ENCODE data around the gene PTF1A. TPM values are rescaled to one million over a fixed set of nuclear protein-coding genes. Genes with fewer than 3 reads are reported as not detected.

Gene PTF1A
- total and polyA plus RNA-seq, 10 of the 15 experiments (the other 5 are each of a cell fraction or from before 2014, with no cell fraction given) = not detected

- no peaks in the 10 kb centered on the region for H3K9me3 ChIP-seq (replicated peaks; ENCODE audit: control insufficient read depth, insufficient read depth, low read length)
- 8% methylated on average over 12 of the region's 12 CpGs for WGBS (ENCODE audit: insufficient coverage, insufficient replicate concordance, low lambda C conversion rate, missing lambda C conversion rate)
- POLR2A ChIA-PET = no interaction called here
- H3K4me3 ChIP-seq = no peak overlapping the region
- CTCF ChIA-PET = no interaction called here
- no peak overlapping the region for H3K9ac ChIP-seq (ENCODE audit: control insufficient read depth, insufficient read depth, low read length)
- H3K27me3 ChIP-seq (replicated peaks in 1 of 2; ENCODE audit: control insufficient read depth in 2 of 2, insufficient read depth in 2 of 2, low read length in 1 of 2) = peaks cover 3 to 4% of the 10 kb centered on the region in 2 experiments; a peak in 3 of 4 replicates
- ATAC-seq = no peak
- no peak for DNase-seq (ENCODE audit: low read depth, low spot score)
- FAIRE-seq = no peak
- no peaks in the 10 kb centered on the region for H3K4me1 ChIP-seq (ENCODE audit: control insufficient read depth, insufficient read depth, low read length)
- SMC1A ChIA-PET (ENCODE audit: uncharacterized antibody, unreplicated experiment) = no interaction called here
- H3K36me3 ChIP-seq (ENCODE audit: control insufficient read depth in 2 of 2, insufficient read depth in 2 of 2, low read length in 1 of 2) = no peaks in the 10 kb centered on the region
- TF ChIP-seq CHD1 (IDR thresholded peaks at IDR 0.05; ENCODE audit: low read depth, low read length) = no peak
- no peak for TF ChIP-seq IKZF2 (IDR thresholded peaks at IDR 0.05)
- no peak overlapping the region for H3K4me2 ChIP-seq (ENCODE audit: control insufficient read depth, insufficient read depth)
- intact Hi-C loops (cut with micrococcal nuclease; ENCODE audit: unreplicated experiment) = no loop called here
- BruUV-seq (replicated peaks) = no TSS peak
- RAD21 ChIA-PET (ENCODE audit: unreplicated experiment) = interaction anchor here (0.6 kb wide), 1 partner anchor 519 kb away, joined by 3 read pairs; no protein-coding TSS in a partner anchor
- in situ Hi-C loops (cut with MboI) = no loop called here
- H2AFZ ChIP-seq (ENCODE audit: control insufficient read depth, low read depth, low read length) = no peak overlapping the region
- no peaks in the 10 kb centered on the region for H3K79me2 ChIP-seq (ENCODE audit: control insufficient read depth, insufficient read depth, low read length)
- no peaks in the 10 kb centered on the region for H4K20me1 ChIP-seq (ENCODE audit: control insufficient read depth, insufficient read depth)
- no peak overlapping the region for H3K27ac ChIP-seq (ENCODE audit: control insufficient read depth, insufficient read depth)
Observed at GRCh38 chr10:23200586-23200985, 8.5 kb downstream of the PTF1A start.

- ChIA-PET SMC1A (ENCODE audit: uncharacterized antibody, unreplicated experiment) (no interaction called here), POLR2A (no interaction called here), RAD21 (ENCODE audit: unreplicated experiment) (no interaction called here), CTCF (no interaction called here)
- no peak overlapping the region for H3K9ac ChIP-seq (ENCODE audit: control insufficient read depth, insufficient read depth, low read length)
- in situ Hi-C loops (cut with MboI) = no loop called here
- H3K9me3 ChIP-seq (replicated peaks; ENCODE audit: control insufficient read depth, insufficient read depth, low read length) = no peaks in the 10 kb centered on the region
- no peaks in the 10 kb centered on the region for H4K20me1 ChIP-seq (ENCODE audit: control insufficient read depth, insufficient read depth)
- no peak overlapping the region for H3K4me2 ChIP-seq (ENCODE audit: control insufficient read depth, insufficient read depth)
- ATAC-seq = no peak
- peaks cover 3 to 4% of the 10 kb centered on the region in 2 experiments; a peak in 3 of 4 replicates for H3K27me3 ChIP-seq (replicated peaks in 1 of 2; ENCODE audit: control insufficient read depth in 2 of 2, insufficient read depth in 2 of 2, low read length in 1 of 2)
- intact Hi-C loops (cut with micrococcal nuclease; ENCODE audit: unreplicated experiment) = no loop called here
- 5% methylated on average over 11 of the region's 11 CpGs for WGBS (ENCODE audit: insufficient coverage, insufficient replicate concordance, low lambda C conversion rate, missing lambda C conversion rate)
- no peak overlapping the region for H3K4me3 ChIP-seq
- no TSS peak for BruUV-seq (replicated peaks)
- H3K4me1 ChIP-seq (ENCODE audit: control insufficient read depth, insufficient read depth, low read length) = no peaks in the 10 kb centered on the region
- FAIRE-seq = no peak
- H3K36me3 ChIP-seq (ENCODE audit: control insufficient read depth in 2 of 2, insufficient read depth in 2 of 2, low read length in 1 of 2) = no peaks in the 10 kb centered on the region
- no peaks in the 10 kb centered on the region for H3K79me2 ChIP-seq (ENCODE audit: control insufficient read depth, insufficient read depth, low read length)
- no peak overlapping the region for H2AFZ ChIP-seq (ENCODE audit: control insufficient read depth, low read depth, low read length)
- DNase-seq (ENCODE audit: low read depth, low spot score) = no peak
- H3K27ac ChIP-seq (ENCODE audit: control insufficient read depth, insufficient read depth) = no peak overlapping the region
- TF ChIP-seq ZNF687 (IDR thresholded peaks at IDR 0.05) = no peak
- TF ChIP-seq ZBED1 (IDR thresholded peaks at IDR 0.05; ENCODE audit: borderline replicate concordance) = no peak
- no peak for TF ChIP-seq RB1 (IDR thresholded peaks at IDR 0.05; ENCODE audit: borderline replicate concordance)
- TF ChIP-seq CHD1 (IDR thresholded peaks at IDR 0.05; ENCODE audit: low read depth, low read length) = no peak
- TF ChIP-seq ZSCAN29 (IDR thresholded peaks at IDR 0.05) = no peak
- no peak for TF ChIP-seq PML (IDR thresholded peaks at IDR 0.05; ENCODE audit: low read length)
- TF ChIP-seq CEBPB (IDR thresholded peaks at IDR 0.05; ENCODE audit: borderline replicate concordance in 1 of 2, low read depth in 2 of 2, low read length in 2 of 2) = no peak
- TF ChIP-seq CTCF (IDR thresholded peaks at IDR 0.05 in 2 of 3, conservative IDR thresholded peaks at IDR 0.05 in 1 of 3; ENCODE audit: control insufficient read depth in 2 of 3, extremely low read depth in 1 of 3, insufficient read depth in 1 of 3, low read depth in 3 of 3, low read length in 3 of 3) = no peak
- TF ChIP-seq SUZ12 (IDR thresholded peaks at IDR 0.05; ENCODE audit: unreplicated experiment) = no peak
- no peak for TF ChIP-seq MTA3 (IDR thresholded peaks at IDR 0.05; ENCODE audit: borderline replicate concordance, low read length)
- no peak for TF ChIP-seq HDAC2 (IDR thresholded peaks at IDR 0.05)
Observed at GRCh38 chr10:23200997-23201652, 9.0 kb downstream of the PTF1A start.

All from GM12878 (cell line).